Stimulated activated CD4-positive, alpha-beta T cell treated with anti-CD3 and anti-CD28 coated beads, Interleukin-15, amount 100 ng/mL, for 24 hours (primary cell): ENCODE measurements around the gene NDST1.

Experiments used
- DNase-seq: peaks from one replicate; pipeline ENCODE4 v3.0.0-alpha.2; 2020

The NDST1 gene

GRCh38 chr5:150549735-150550134 lies 41.8 kb downstream of the NDST1 start:
- no peak for DNase-seq

GRCh38 chr5:150550286-150550685 lies 42.4 kb downstream of the NDST1 start:
- DNase-seq, result no peak

- no peak for DNase-seq
Observed at GRCh38 chr5:150551066-150551465, 43.1 kb downstream of the NDST1 start.

- no peak for DNase-seq
Observed at GRCh38 chr5:150553402-150553801, 45.5 kb downstream of the NDST1 start.

- DNase-seq, result no peak
Observed at GRCh38 chr5:150553911-150554310, 46.0 kb downstream of the NDST1 start.

GRCh38 chr5:150554857-150555256 lies 46.9 kb downstream of the NDST1 start:
- no peak for DNase-seq

GRCh38 chr5:150556106-150556505 lies 48.2 kb downstream of the NDST1 start:
- no peak for DNase-seq

- no peak for DNase-seq
Observed at GRCh38 chr5:150556859-150557508, 49.1 kb downstream of the NDST1 start.

GRCh38 chr5:150557509-150557872 lies 49.6 kb downstream of the NDST1 start:
- DNase-seq, result no peak

- DNase-seq, result no peak
Observed at GRCh38 chr5:150558088-150558621, 50.2 kb downstream of the NDST1 start.

- no peak for DNase-seq
Observed at GRCh38 chr5:150559088-150559487, 51.2 kb downstream of the NDST1 start.

- DNase-seq, result no peak
Observed at GRCh38 chr5:150559701-150560100, 51.8 kb downstream of the NDST1 start.

- DNase-seq, result peak; percentile 91
Observed at GRCh38 chr5:150560401-150561191, 52.7 kb downstream of the NDST1 start.

- DNase-seq, result no peak
Observed at GRCh38 chr5:150561192-150561512, 53.2 kb downstream of the NDST1 start.

- no peak for DNase-seq
Observed at GRCh38 chr5:150561571-150562275, 53.8 kb downstream of the NDST1 start.

GRCh38 chr5:150562832-150563231 lies 54.9 kb downstream of the NDST1 start:
- DNase-seq, result peak; percentile 41

GRCh38 chr5:150565868-150566267 lies 57.9 kb downstream of the NDST1 start:
- no peak for DNase-seq

- no peak for DNase-seq
Observed at GRCh38 chr5:150567031-150567717, 59.2 kb downstream of the NDST1 start.

GRCh38 chr5:150568663-150569062 lies 60.7 kb downstream of the NDST1 start:
- DNase-seq, result no peak

GRCh38 chr5:150570333-150570732 lies 62.4 kb downstream of the NDST1 start:
- no peak for DNase-seq

- no peak for DNase-seq
Observed at GRCh38 chr5:150571836-150572235, 63.9 kb downstream of the NDST1 start.

GRCh38 chr5:150573216-150573615 lies 65.3 kb downstream of the NDST1 start:
- DNase-seq, result no peak
